ENCODE data around the gene LOXHD1.

Gene LOXHD1

GRCh38 chr18:46587600-46587999 lies 69.4 kb downstream of the LOXHD1 start:
- DNase-seq (ENCODE audit: low read depth) = no peak
- TF ChIP-seq CTCF (conservative IDR thresholded peaks at IDR 0.05; ENCODE audit: control insufficient read depth, insufficient read depth, low read depth, low read length) = no peak
- no peak overlapping the region for H3K4me3 ChIP-seq (ENCODE audit: control insufficient read depth, low read depth, low read length)

GRCh38 chr18:46583711-46584110 lies 73.3 kb downstream of the LOXHD1 start:
- TF ChIP-seq CTCF (conservative IDR thresholded peaks at IDR 0.05; ENCODE audit: control insufficient read depth, insufficient read depth, low read depth, low read length) = no peak
- no peak for DNase-seq (ENCODE audit: low read depth)

GRCh38 chr18:46581648-46582047 lies 75.4 kb downstream of the LOXHD1 start:
- H3K4me3 ChIP-seq (ENCODE audit: control insufficient read depth, low read depth, low read length) = no peak overlapping the region
- TF ChIP-seq CTCF (conservative IDR thresholded peaks at IDR 0.05; ENCODE audit: control insufficient read depth, insufficient read depth, low read depth, low read length) = no peak
- DNase-seq (ENCODE audit: low read depth) = no peak

More at GRCh38 chr18:46583711-46584110, 73.3 kb downstream of the LOXHD1 start:
- H3K4me3 ChIP-seq (ENCODE audit: control insufficient read depth, low read depth, low read length) = no peak overlapping the region

GRCh38 chr18:46578987-46579386 lies 78.0 kb downstream of the LOXHD1 start:
- H3K4me3 ChIP-seq (ENCODE audit: control insufficient read depth, low read depth, low read length) = no peak overlapping the region
- DNase-seq (ENCODE audit: low read depth) = no peak
- no peak for TF ChIP-seq CTCF (conservative IDR thresholded peaks at IDR 0.05; ENCODE audit: control insufficient read depth, insufficient read depth, low read depth, low read length)

- DNase-seq (ENCODE audit: low read depth) = no peak
- H3K4me3 ChIP-seq (ENCODE audit: control insufficient read depth, low read depth, low read length) = no peak overlapping the region
- TF ChIP-seq CTCF (conservative IDR thresholded peaks at IDR 0.05; ENCODE audit: control insufficient read depth, insufficient read depth, low read depth, low read length) = no peak
Observed at GRCh38 chr18:46577546-46577945, 79.5 kb downstream of the LOXHD1 start.

GRCh38 chr18:46575851-46576250 lies 81.2 kb downstream of the LOXHD1 start:
- DNase-seq (ENCODE audit: low read depth) = no peak
- H3K4me3 ChIP-seq (ENCODE audit: control insufficient read depth, low read depth, low read length) = no peak overlapping the region
- no peak for TF ChIP-seq CTCF (conservative IDR thresholded peaks at IDR 0.05; ENCODE audit: control insufficient read depth, insufficient read depth, low read depth, low read length)

- no peak overlapping the region for H3K4me3 ChIP-seq (ENCODE audit: control insufficient read depth, low read depth, low read length)
- TF ChIP-seq CTCF (conservative IDR thresholded peaks at IDR 0.05; ENCODE audit: control insufficient read depth, insufficient read depth, low read depth, low read length) = no peak
- DNase-seq (ENCODE audit: low read depth) = no peak
Observed at GRCh38 chr18:46574743-46575115, 82.3 kb downstream of the LOXHD1 start.
